Hypothalamus (tissue), 51 donors: ENCODE results near the gene MRPL28.
"Not testable (repeated sequence)": the region's sequence is repeated elsewhere in the genome, so short reads cannot be mapped to it uniquely, and the experiment has no call there.

ENCODE experiments used
- DNase-seq, 51 donors: peaks; one replicate each; lab custom pipeline; 2025; lab: John Stamatoyannopoulos, UW

MRPL28 gene

DNA sequence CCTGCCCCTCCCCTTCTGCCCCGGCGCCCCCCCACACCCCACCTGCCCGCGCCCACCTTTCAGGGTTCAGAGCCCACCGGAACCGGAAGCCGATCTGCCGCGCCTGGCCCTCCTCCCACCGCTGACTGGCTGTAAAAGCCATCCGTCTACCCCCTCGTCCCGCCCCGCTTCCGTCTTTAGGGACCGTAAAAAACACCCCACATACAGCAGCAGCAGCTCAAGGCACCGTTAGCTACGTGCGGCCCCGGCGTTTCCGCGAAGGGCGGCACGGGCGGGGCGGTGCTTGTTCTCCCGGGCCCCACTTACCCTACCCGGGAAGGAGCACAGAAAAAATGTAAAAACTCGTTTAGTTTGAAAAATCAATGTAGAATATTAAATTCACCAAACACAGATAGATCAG lies at the start of gene MRPL28:
TSS of gene MRPL28 (minus strand) at position 96 of the 400 bp plus-strand sequence. CDS start 320 bp downstream, outside the sequence.
- peak; percentile 17 to 95 (median 83) for DNase-seq

- not testable (repeated sequence) for DNase-seq
Measured at GRCh38 chr16:415170-415498, 44.8 kb upstream of the MRPL28 start.

DNA sequence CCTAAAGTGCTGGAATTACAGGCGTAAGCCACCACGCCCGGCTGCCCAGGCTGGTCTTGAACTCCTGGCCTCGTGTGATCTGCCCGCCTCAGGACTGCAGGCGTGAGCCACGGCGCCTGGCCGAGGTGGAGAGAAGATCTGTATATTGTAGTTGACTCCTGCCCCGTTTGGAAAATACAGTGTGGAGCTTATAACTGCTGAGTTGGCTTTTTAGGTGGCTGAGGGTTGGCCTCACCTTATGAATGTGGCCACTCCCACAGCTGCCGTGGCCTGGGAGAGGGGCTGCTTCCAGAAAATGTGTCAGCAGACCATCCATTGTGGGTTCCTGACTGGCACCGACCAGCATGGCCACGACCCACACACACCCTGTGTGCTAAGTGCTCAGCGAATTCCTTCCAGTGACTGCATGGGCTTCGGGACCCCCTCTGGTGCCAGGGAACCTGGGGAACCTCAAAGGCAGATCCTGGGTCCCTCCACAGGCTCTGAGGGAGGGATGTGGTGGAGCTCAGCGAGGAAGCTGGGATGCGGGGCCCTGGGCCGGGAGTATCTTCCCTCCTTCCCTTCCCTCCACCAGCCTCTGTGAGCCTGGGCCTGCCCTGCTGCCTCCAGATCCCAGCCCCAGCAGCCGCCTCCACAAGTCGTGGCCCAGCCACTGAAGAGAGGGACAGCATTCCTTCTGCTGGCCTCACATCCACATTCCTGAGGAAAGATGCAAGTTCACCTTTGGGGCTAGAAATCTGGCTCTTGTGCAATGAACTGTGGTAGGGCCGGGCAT lies 44.2 kb upstream of the MRPL28 start:
- DNase-seq = no peak

DNA sequence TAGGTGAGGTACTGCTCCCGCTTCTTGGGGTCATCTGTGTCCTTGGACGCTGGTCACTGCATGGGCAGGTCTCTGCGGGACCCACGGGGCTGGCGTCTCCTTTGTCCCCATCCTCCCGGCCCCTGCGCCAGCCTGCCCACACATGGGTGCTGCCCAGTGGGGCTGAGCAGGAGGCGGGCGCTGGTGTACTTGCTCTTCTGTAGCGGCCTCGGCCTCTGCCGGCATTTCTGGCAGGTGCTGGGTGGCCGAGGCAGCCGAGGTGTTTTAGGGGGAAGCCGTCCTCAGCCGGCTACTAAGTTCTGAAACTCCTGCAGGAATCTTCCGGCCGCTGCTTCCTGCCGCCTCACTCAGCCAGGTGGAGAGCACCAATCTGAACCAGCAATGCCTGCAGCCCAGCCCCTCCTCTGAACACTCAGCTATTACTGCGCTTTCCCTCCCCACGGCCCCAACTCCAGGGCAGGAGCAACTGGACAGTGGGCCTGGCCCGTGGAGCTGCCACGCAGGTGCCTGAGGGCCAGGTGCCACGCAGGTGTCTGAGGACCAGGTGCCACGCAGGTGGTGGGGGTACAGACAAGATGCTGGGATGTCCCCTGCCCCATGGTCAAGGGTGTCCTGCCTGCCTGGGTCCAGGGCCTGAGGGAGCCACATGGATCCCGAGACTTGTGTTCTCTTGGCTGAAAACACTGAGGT lies 41.4 kb upstream of the MRPL28 start:
- DNase-seq = no peak

DNA sequence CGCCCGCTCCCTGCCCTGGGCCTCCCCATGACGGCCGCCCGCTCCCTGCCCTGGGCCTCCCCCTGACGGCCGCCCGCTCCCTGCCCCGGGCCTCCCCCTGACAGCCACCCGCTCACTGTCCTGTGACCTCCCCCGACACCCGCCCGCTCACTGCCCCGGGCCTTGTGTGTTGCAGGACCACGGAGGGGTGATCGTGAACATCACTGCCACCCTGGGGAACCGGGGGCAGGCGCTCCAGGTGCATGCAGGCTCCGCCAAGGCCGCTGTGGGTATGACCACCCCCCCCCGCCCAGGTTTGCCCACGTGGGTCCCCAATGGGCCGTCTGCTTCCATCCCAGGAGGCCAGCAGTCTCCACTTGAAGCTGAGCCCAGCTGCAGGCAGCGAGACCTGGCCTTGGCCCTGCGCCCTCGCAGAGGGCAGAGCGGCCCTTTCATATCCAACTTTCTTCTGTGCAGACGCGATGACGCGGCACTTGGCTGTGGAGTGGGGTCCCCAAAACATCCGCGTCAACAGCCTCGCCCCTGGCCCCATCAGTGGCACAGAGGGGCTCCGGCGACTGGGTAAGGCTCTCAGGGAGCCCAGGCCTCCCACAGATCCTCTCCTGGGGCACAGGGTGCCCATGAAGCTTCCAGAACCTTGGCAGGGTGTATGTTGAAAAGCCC lies 40.3 kb upstream of the MRPL28 start:
- no peak for DNase-seq

GRCh38 chr16:407253-407652 lies 36.9 kb upstream of the MRPL28 start:
- DNase-seq = no peak

- no peak for DNase-seq
Measured at GRCh38 chr16:405548-406506, 35.5 kb upstream of the MRPL28 start.

DNA sequence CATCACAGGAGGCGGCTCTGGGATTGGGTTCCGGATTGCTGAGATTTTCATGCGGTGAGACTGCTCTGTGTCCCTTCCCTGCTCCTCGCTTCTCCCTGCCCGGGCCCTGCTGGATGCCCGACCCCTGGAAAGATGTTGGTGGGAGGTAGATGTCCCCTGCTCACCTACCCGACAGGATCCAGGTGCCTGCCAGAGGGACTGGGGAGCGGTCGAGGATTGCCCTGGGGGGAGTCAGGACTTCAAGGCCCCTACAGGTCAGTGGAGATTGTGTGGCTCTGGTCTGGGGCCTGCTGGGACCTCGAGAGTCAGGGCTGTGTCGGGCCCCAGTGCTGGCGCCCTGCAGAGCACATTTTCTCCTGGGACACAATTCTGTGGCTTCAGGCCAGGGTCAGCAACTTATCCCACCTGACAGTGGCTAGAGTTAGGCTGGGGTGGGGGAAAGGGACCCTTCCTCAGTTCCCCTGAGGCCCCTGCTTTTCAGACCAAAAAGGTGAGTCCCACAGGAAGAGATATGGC lies 34.7 kb upstream of the MRPL28 start:
- no peak for DNase-seq

DNA sequence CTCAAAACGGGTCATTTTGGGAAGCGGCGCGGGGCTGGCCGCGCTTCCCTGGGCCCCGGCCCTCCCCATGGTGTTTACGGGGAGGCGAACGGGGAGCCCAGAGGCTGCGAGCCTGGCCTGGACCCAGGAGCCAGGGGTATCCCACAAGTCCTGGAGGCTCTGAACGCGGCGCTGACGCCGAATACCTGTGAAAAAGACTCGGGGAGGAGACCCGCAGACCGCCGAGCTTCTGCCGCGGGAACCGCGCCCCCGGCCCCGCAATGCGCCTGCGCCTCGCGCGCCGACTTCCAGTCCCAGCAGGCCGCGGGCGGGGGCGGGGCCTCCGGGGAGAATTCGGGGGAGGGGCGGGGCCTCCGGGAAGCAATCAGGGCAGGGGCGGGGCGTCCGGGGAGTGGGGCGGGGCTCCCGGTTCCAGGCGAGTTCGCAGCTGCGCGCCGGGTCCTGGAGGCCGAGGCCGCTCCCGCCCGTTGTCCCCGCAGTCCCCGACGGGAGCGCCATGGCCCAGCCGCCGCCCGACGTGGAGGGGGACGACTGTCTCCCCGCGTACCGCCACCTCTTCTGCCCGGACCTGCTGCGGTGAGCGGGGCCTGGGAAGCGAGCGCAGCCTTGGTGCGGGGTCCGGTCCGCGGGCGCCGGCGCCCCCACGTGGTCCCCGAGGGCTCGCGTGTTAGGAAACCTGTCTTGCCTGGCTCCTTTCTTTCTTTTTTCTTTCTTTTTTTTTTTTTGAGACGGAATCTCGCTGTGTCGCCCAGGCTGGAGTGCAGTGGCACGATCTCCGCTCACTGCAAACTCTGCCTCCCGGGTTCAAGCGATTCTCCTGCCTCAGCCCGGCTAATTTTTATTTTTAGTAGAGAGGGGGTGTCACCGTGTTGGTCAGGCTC lies 31.4 kb upstream of the MRPL28 start, which contains the start of gene DECR2:
TSS of gene DECR2 (plus strand) at position 418 of the 881 bp plus-strand sequence. CDS start at position 497, 79 bp downstream.
- peak; percentile 41 to 98 (median 92) for DNase-seq

GRCh38 chr16:400061-400591 lies 29.8 kb upstream of the MRPL28 start:
- DNase-seq = no peak

- no peak for DNase-seq
Measured at GRCh38 chr16:399340-400019, 29.1 kb upstream of the MRPL28 start.

DNA sequence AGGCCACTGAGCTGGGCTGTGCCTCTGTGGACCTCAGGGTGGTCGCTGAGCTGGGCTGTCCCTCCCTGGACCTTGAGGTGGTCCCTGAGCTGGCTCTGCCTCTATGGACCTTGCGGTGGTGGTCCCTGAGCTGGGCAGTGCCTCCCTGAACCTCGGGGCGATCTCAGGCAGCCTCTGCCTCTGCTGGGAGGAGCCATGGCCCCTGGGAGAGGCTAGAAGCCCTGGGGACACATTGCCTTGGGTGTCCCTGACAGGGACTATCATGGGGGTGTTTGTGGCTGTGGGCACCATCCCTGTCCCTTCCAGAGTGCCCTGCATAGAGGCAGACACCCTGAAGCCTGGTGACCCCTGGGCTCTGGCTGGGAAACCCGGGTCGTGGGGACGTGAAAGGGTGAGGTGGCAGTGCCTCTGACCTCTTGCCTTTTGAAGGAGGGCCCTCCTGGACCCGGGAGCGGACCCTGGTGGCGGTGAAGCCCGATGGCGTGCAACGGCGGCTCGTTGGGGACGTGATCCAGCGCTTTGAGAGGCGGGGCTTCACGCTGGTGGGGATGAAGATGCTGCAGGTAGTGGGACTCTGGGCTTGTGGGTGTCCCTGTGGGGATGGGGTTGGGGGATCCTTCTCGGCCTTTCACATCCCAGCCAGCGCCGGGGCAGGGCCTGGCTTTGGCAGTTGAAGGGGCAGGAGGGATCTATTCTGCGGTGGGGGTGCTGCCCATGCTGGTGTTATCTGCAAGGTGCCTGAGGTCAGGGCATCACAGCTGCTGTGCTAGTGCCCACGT lies 28.4 kb upstream of the MRPL28 start:
- no peak for DNase-seq

DNA sequence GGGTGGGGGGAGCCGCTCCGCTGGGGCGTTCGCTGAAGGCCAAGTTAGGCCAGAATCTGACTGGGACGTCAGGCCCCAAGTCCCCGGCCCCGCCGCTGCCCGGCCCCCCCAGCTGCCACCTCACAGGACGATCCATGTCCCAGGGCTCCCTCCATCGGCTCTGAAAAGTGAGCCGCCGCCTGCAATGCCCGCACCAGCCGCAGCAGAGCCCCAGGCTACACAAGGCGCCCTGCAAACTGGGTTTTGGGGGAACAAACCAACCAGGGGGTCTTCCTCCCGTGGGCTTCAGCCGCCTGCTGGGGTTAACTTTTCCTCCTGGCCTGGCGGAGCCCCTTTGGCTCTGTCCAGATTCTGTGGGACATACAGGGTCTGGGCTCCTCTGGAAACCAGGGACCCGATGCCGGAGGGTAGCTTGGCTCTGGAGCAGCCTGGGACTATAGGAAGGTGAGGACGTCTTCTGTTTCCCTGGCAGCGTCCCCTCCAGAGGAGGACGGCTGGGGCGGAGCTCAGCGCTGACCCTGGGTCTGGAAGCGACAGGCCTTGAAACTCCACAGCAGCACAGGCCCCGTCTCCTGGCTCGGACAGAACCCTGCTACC lies 27.5 kb upstream of the MRPL28 start:
- peak in 39 of 51 donors; percentile 11 to 76 (median 46) for DNase-seq

DNA sequence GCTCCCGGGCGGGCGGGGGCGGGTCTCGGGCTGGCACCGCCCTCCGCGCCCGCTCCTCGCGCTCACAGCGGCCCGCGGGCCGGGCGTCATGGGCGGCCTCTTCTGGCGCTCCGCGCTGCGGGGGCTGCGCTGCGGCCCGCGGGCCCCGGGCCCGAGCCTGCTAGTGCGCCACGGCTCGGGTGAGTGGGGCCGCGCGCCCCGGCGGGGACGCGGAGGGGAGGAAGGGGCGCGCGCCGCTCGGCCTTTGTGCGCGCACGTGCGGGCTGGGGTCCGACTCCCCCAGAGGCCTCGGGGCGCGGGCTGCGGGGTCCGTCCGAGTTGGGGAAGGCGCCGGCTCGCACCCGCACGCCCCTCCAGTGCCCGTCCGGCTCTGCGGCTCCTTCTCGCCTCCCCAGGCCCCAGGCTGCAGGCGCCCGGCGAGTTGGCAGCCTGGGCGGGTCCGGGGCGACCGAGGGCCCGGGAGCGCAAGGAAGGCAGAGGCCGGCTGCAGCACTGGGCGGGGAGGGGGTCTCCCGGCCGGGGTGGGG lies 26.9 kb upstream of the MRPL28 start, which contains the start of gene NME4:
TSS of gene NME4 (plus strand) at position 65 of the 527 bp plus-strand sequence. CDS start at position 89, 24 bp downstream.
- DNase-seq = peak in 8 of 51 donors; percentile 13 to 33 (median 26)

DNA sequence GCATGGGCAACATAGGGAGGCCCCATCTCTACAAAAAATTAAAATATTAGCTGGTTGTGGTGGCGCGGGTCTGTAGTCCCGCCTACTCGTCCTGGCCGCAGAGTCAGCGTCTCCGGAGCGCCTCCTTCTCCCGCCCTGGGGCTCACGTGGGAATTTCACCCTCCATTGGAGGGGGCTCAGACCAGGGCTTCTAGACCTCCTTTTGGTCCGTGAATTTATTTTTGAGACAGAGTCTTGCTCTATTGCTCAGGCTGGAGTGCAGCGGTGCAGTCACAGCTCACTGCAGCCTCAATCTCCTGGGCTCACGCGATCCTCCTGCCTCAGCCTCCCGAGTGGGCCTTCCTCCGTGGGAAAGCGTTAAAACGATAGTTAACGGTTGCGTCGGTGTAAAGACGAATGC lies 26.3 kb upstream of the MRPL28 start:
- DNase-seq = peak in 24 of 51 donors; percentile 13 to 52 (median 36)

- no peak for DNase-seq
Measured at GRCh38 chr16:396199-396598, 25.9 kb upstream of the MRPL28 start.
